ENCODE results near the gene CYP17A1.
"Not testable (repeated sequence)": the region's sequence is repeated elsewhere in the genome, so short reads cannot be mapped to it uniquely, and the experiment has no call there.

The CYP17A1 gene

GRCh38 chr10:102835007-102835482 lies 2.2 kb downstream of the CYP17A1 start:
- peak; percentile 62 for DNase-seq (ENCODE audit: low read depth)

GRCh38 chr10:102834143-102834542 lies 3.1 kb downstream of the CYP17A1 start:
- no peak for DNase-seq (ENCODE audit: low read depth)

- DNase-seq (ENCODE audit: low read depth), result no peak
These were observed 4.2 kb downstream of the CYP17A1 start for GRCh38 chr10:102832987-102833386.

GRCh38 chr10:102832248-102832647 lies 5.0 kb downstream of the CYP17A1 start:
- no peak for DNase-seq (ENCODE audit: low read depth)

- no peak for DNase-seq (ENCODE audit: low read depth)
These were observed 5.7 kb downstream of the CYP17A1 start for GRCh38 chr10:102831322-102832071.

- no peak for DNase-seq (ENCODE audit: low read depth)
These were observed 9.6 kb downstream of the CYP17A1 start for GRCh38 chr10:102827597-102827975.

GRCh38 chr10:102826148-102826796 lies 10.9 kb downstream of the CYP17A1 start:
- DNase-seq (ENCODE audit: low read depth), result no peak

GRCh38 chr10:102824664-102825063 lies 12.5 kb downstream of the CYP17A1 start:
- DNase-seq (ENCODE audit: low read depth), result no peak

GRCh38 chr10:102822222-102822621 lies 15.0 kb downstream of the CYP17A1 start:
- no peak for DNase-seq (ENCODE audit: low read depth)

- not testable (repeated sequence) for DNase-seq (ENCODE audit: low read depth)
These were observed 17.2 kb downstream of the CYP17A1 start for GRCh38 chr10:102820008-102820407.

- no peak for DNase-seq (ENCODE audit: low read depth)
These were observed 18.2 kb downstream of the CYP17A1 start for GRCh38 chr10:102819054-102819453.

GRCh38 chr10:102817175-102817574 lies 20.0 kb downstream of the CYP17A1 start:
- no peak for DNase-seq (ENCODE audit: low read depth)

- DNase-seq (ENCODE audit: low read depth), result no peak
These were observed 21.2 kb downstream of the CYP17A1 start for GRCh38 chr10:102815790-102816549.

GRCh38 chr10:102814873-102815661 lies 22.1 kb downstream of the CYP17A1 start:
- no peak for DNase-seq (ENCODE audit: low read depth)

GRCh38 chr10:102814453-102814871 lies 22.8 kb downstream of the CYP17A1 start:
- no peak for DNase-seq (ENCODE audit: low read depth)

GRCh38 chr10:102813734-102814452 lies 23.3 kb downstream of the CYP17A1 start:
- DNase-seq (ENCODE audit: low read depth), result no peak

- no peak for DNase-seq (ENCODE audit: low read depth)
These were observed 24.1 kb downstream of the CYP17A1 start for GRCh38 chr10:102813017-102813541.

GRCh38 chr10:102812231-102812876 lies 24.9 kb downstream of the CYP17A1 start:
- DNase-seq (ENCODE audit: low read depth), result no peak

- DNase-seq (ENCODE audit: low read depth), result no peak
These were observed 25.9 kb downstream of the CYP17A1 start for GRCh38 chr10:102811346-102811745.

GRCh38 chr10:102808380-102808779 lies 28.8 kb downstream of the CYP17A1 start:
- DNase-seq (ENCODE audit: low read depth), result no peak
